NCI-H1930 (cell line): ENCODE measurements around the gene ARID2.
A peak's percentile ranks its signal among the peaks of the same experiment; 100 is the strongest.

ENCODE experiments used
- DNase-seq, 2 experiments: peaks; one replicate each; lab custom pipeline; 2025; lab: John Stamatoyannopoulos, UW

Gene ARID2

DNA sequence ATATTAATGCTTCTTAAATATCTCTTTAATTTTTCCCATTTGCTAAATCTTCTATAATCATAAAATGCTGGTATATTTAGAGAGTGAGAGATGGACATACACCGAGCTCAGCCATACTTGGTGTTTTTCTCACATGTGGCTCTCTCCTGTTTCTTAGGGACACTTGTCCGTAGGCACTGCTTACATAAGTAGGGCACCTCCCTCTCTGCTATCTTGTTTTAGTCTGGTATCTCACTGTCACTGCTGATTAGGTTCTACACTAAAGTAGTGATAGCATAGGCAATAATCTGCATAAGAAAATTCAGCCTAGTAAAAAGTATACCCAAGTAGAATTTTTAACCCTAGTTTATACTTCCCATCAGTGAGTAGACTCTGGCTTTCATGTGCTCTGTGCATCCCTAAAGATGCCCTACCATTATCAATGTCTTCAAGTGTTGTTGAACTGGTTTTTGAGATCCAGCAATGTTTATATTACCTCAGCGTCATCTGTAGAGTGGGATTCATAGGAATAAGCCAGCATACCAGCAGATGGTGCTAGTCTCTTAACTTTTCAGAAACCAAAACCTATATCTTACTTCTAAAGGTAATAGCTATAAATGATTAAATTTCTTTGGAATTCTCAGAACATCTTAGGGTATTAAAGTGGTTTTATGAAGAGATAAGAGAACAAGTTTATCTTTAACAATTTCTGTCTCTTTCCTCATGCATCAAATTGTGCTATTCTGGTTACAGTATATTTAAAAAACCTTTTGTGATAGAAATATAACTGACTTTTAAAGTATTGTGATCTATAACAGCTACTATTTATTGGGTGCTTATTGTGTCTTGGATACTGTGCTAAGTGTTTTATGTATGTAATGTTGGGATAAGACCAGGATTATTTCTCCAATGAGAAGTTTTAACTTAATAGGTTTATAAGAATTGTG lies 32.9 kb downstream of the ARID2 start:
- peak in 1 of 2 experiments; percentile 57 for DNase-seq

DNA sequence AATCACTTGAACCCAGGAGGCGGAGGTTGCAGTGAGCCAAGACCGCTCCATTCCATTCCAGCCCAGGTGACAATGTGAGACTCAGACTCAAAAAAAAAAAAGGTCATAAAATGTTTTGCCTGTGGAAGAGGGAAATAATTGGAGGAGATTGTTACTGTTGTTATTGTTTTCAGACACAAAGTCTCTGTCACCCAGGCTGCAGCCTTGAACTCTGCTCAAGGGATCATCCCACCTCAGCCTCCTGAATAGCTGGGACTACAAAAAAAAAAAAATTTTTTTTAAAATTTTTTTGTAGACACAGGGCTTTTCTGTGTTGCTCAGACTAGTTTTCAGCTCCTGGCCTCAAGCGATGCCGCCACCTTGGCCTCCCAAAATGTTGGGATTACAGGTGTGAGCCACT lies 33.9 kb downstream of the ARID2 start:
- no peak for DNase-seq

- no peak for DNase-seq
Observed at GRCh38 chr12:45768194-45768593, 38.7 kb downstream of the ARID2 start.

DNA sequence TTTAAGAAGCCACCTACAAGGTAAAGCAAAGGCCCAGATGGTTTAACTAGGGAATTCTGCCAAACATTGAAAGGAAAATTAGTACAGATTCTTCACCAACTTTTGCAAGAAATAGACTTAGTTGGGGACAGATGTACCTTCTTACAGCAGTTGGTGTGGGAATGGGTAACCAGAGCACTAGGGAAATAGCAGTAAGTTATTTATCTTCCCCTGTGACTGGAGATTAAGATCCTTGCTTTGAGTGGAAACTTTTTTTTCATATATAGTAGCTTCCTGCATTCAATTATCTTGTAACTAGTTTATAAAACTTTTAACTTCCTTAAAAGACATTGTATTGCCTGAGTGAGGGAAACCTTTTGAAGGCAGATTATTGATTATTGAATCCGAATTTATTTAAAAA lies 44.2 kb downstream of the ARID2 start:
- no peak for DNase-seq

DNA sequence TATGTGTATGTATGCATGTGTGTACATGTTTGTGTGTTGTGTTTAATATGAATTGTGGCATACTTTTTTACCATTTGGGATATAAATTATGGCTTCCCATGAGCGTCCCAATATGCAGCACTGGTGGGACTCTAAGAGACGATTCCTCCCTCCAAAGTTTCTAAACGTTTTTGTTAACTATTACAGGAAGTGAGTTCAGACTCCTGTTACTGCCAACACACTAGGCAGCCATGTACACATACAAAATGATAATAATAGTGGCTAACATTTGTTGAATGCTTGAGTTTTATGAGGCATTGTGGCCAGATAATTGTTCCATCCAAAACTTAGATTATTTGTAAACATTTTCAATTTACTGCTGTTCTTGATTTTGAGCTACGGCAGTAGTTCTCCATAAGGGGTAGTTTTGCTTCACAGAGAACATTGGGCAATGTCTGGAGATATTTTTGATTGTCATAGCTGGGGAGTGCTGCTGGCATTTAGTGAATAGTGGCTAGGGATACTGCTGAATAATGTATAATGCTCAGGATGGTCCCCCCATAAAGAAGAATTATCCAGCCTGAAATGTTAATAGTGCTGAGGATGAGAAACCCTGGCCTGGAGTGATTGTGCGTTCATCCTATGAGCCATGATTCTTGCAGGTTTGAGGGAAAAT lies 45.1 kb downstream of the ARID2 start:
- no peak for DNase-seq

DNA sequence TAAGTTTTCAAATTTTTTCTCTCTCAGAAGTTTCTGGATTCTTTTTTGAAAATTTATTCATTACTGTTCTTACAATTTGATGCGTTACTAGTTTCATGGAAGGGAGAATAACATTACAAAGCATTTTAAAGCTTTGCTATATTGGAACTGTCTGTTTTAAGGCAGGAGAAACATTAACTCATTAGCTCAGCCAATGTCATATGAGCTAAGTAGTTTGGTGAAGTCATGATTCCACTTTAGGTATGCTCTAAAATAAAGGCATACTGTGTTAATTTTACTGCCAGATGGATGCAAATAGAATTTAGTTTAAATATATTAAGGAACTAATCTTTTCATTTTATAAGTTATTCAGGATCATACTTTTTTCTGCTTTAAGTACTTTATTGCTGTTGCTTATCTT lies 46.0 kb downstream of the ARID2 start:
- no peak for DNase-seq

DNA sequence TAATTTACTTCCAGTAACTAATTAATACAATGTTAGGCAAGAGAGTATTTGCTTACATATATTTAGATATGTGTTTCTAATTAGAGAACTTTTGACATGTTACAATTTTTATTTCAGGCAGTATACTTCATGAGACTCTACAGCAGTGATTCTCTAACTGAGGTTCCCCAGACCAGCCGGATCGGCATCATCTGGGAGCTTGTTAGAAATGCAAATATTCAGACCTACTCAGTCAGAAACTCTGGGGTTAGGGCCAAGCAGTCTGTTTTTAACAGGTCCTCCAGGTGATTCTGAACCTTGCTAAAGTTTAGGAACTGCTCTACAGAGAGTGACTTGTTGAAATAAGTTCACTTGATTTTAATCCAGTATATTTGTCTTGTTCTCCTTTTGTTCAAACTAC lies 46.5 kb downstream of the ARID2 start:
- DNase-seq = no peak

GRCh38 chr12:45779936-45780335 lies 50.4 kb downstream of the ARID2 start:
- DNase-seq = no peak

DNA sequence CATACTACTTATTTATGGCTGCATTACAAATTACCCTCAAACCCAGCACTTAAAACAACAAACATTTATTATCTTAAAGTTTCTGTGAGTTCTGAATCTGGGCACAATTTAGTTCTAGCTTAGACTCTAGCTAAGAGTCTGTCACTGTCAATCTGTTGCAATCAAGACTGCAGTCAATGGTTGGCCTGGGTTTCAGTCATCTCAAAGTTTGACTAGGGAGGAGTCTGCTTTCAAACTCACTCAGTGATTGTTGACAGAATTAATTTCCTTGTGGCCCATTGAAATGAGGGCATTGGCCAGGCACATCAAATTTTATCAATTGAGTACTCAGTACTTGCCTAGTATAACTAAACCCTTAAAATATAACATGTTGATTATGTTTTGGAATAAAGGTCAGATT lies 51.6 kb downstream of the ARID2 start:
- DNase-seq = no peak

GRCh38 chr12:45785315-45785714 lies 55.8 kb downstream of the ARID2 start:
- DNase-seq = no peak

DNA sequence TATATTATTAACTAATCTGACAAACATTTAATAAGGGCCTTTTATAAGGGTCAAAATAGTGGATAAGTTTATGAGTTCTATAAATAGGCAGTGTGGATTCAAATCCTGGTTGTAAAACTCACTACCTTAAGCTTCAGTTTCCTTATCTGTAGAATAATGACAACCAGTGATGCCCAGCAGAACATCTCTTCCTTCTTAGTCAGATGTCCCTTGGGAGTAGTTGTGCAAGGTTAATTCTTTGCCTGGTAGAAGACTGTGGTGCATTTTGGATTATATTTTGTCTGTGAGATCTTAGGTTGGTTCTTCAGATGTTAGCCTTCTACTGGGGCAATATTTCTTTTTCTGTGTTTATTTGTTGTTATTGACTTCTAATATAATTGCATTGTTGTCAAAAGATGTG lies 59.5 kb downstream of the ARID2 start:
- no peak for DNase-seq

DNA sequence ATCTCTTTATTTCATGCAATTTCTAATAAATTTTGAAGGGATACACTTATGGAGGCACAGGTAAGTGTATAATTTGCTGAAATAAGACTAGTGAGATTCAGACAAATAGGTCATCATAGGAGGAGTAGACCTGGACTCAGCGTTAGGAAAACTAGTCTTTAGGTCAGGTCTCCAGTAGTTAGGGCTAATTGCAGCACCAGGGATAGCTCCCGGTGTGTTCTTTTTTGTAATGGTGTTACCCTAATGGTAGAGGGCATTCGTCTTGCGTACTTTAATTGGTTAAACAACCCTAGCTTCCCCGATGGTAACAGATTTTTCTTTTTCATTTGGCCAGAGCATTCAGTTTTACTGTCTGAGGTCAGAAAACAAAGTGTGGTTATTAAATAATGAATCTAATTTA lies 64.9 kb downstream of the ARID2 start:
- no peak for DNase-seq

DNA sequence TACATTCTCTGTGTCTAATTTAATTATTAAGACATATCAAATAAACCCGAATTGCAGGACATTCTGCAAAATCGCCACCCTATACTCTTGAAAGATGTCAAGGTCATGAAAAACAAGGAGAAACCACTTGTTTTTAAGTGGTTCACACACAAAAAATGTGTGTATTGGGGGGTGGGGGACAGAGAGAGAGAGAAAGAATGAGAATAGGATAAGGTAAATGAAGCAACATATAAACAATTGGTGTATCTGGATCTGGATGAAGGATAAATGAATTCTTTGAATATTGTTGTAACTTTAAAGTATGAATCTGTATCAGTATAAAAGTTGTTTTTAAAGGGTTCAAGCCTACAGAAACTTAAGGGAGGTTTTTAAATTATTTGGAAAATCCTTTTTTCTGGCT lies 72.1 kb downstream of the ARID2 start:
- no peak for DNase-seq

- DNase-seq = no peak
Observed at GRCh38 chr12:45803111-45803510, 73.6 kb downstream of the ARID2 start.

GRCh38 chr12:45816652-45817051 lies 87.1 kb downstream of the ARID2 start:
- DNase-seq = no peak

DNA sequence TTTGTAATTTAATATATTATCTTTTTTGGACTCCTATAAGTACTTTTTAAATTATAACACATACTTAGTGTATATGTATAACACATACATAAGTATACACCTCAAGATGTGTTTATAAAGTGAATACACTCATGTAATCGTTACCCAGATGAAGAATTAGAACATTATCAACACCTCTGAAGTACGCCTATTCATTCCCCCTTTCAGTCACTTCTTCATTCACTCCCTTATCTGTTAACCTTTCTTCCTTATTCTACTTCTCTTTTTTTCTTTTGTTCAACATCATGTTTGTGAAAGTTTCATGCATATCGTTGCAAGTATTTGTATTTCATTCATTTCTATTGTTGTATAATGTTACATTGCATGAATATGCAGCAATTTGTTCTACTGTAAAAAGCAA lies 98.5 kb downstream of the ARID2 start:
- DNase-seq = no peak

DNA sequence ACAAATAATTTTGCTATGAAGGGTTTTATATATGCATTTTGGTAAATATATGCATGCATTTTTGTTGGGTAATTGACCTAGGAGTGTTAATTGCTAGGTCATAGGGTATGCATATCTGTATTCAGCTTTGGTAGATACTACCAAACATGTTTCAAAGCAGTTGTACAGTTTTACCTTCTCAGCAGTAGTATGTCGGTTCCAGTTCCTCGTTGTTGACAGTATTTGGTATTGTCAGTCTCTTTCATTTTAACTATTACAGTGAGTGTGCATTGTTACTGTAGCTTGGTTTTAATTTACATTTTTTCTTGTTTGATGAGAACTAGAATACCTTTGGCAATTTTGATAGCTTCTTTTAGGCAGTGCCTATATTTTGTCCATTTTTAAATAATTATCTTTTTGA lies 98.9 kb downstream of the ARID2 start:
- no peak for DNase-seq

GRCh38 chr12:45831590-45831989 lies 102.1 kb downstream of the ARID2 start:
- no peak for DNase-seq

DNA sequence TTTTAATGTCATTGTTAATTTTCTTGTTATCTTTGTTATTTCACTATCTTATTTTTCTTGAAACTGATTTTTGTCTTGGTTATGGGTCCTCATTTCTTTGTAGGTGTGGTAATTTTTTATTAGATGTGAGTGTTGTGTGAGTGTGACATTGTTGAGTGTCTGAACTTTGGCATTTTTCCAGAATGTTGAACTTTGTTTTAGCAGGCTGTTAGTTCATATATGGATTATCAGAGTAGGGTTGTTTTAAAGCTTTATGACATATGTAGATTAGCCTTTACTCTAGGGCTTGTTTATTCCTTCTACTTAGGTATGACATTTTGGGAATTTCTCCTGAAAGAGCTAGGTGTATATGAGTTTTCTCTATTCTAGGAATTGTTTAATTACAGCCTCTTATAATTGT lies 103.9 kb downstream of the ARID2 start:
- no peak for DNase-seq

- no peak for DNase-seq
Observed at GRCh38 chr12:45834809-45835208, 105.3 kb downstream of the ARID2 start.

GRCh38 chr12:45839917-45840316 lies 110.4 kb downstream of the ARID2 start:
- DNase-seq = no peak

- DNase-seq = no peak
Observed at GRCh38 chr12:45849289-45849688, 119.8 kb downstream of the ARID2 start.

- DNase-seq = no peak
Observed at GRCh38 chr12:45850302-45850701, 120.8 kb downstream of the ARID2 start.

GRCh38 chr12:45852508-45852907 lies 123.0 kb downstream of the ARID2 start:
- DNase-seq = no peak
